Endothelial cell of umbilical vein (primary cell): Measurements from ENCODE around the gene CTBP2.

Source experiments
- EZH2 ChIP-seq: IDR thresholded peaks from 2 replicates; pipeline ENCODE4 v1.6.1; 2012; ENCODE audit warnings: borderline replicate concordance, low read depth, mild to moderate bottlenecking, moderate library complexity, low read length, inconsistent platforms; ENCODE audit not compliant: severe bottlenecking
- FOS ChIP-seq: IDR thresholded peaks from 2 replicates; pipeline ENCODE4 v1.6.1; 2011; ENCODE audit warnings: mild to moderate bottlenecking, low read length, moderate library complexity, borderline replicate concordance; ENCODE audit not compliant: insufficient read depth
- JUN ChIP-seq: IDR thresholded peaks from 2 replicates; pipeline ENCODE4 v1.6.1; 2011; ENCODE audit warnings: borderline replicate concordance, low read depth; ENCODE audit not compliant: insufficient read length, insufficient read depth
- MYC ChIP-seq: IDR thresholded peaks from one replicate; pipeline ENCODE4 v1.6.1; 2011; ENCODE audit warnings: mild to moderate bottlenecking, low read depth, low read length
- POLR2A ChIP-seq: IDR thresholded peaks from 2 replicates; pipeline ENCODE4 v1.6.1; 2012; ENCODE audit warnings: low read depth, mild to moderate bottlenecking, control low read depth, low read length
- TF ChIP-seq, protein P1 (sequence below), 2 donors: IDR thresholded peaks; 1 replicate in 1 of 2; 2 replicates in 1 of 2; pipeline ENCODE4 v1.5.1; 2011; ENCODE audit warnings: low read length in 2 of 2, mild to moderate bottlenecking in 2 of 2, moderate library complexity in 2 of 2, control low read depth in 1 of 2, inconsistent platforms in 1 of 2, low read depth in 1 of 2; ENCODE audit not compliant: insufficient read depth in 1 of 2; ENCODE audit errors: extremely low read depth in 1 of 2
- TF ChIP-seq, protein P2 (sequence below): IDR thresholded peaks from 2 replicates; pipeline ENCODE4 v1.6.1; 2011; ENCODE audit not compliant: insufficient read depth, insufficient read length

DNA sequence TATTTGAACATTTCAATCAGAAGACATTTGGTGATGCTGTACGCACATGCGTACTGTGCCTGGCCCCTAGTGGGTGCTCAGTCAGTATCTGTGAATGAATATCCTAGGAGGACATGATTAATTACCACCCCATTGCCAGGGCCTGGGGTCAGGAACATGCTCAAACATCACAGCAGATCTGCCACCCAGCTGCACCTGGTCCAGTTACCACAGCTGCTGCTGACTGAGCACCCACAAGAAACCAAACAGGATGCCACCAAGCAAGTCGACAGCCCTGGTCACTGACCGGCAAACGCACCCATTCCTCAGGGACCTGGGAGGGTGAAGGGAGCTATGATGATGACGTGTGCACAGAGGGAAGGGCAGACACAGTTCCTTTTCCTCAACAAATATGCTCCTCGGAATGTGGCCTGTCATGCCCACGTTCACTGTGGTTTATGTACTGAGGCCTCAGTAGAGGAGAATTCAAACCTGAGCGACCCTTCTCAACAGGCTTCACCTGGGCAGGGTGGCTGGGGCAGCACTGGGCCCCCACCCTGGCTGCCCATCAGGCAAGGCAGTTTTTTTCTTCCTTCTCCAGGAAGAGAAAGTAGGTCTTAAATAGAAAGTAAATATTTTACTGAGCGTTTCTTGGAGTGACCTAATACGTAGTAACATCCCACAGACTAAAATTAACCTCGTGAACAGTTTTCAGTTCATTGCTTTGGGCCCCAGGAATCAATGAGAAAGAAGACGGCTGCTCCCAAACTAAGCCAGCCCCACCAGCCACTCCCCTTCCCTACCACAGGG lies 13.4 kb downstream of the CTBP2 start:
- TF ChIP-seq, protein P1, sequence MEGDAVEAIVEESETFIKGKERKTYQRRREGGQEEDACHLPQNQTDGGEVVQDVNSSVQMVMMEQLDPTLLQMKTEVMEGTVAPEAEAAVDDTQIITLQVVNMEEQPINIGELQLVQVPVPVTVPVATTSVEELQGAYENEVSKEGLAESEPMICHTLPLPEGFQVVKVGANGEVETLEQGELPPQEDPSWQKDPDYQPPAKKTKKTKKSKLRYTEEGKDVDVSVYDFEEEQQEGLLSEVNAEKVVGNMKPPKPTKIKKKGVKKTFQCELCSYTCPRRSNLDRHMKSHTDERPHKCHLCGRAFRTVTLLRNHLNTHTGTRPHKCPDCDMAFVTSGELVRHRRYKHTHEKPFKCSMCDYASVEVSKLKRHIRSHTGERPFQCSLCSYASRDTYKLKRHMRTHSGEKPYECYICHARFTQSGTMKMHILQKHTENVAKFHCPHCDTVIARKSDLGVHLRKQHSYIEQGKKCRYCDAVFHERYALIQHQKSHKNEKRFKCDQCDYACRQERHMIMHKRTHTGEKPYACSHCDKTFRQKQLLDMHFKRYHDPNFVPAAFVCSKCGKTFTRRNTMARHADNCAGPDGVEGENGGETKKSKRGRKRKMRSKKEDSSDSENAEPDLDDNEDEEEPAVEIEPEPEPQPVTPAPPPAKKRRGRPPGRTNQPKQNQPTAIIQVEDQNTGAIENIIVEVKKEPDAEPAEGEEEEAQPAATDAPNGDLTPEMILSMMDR (IDR thresholded peaks at IDR 0.05; ENCODE audit: extremely low read depth in 1 of 2, insufficient read depth in 1 of 2, low read depth in 1 of 2, low read length in 2 of 2): no peak
- no peak for TF ChIP-seq FOS
- TF ChIP-seq EZH2: no peak
- TF ChIP-seq POLR2A: no peak
- no peak for TF ChIP-seq JUN
- TF ChIP-seq, protein P2, sequence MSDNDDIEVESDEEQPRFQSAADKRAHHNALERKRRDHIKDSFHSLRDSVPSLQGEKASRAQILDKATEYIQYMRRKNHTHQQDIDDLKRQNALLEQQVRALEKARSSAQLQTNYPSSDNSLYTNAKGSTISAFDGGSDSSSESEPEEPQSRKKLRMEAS: no peak
- TF ChIP-seq MYC: no peak
